Measurements from ENCODE around the gene MPZ.
"Not testable (repeated sequence)": the region's sequence is repeated elsewhere in the genome, so short reads cannot be mapped to it uniquely, and the experiment has no call there.

MPZ gene

GRCh38 chr1:161330346-161330745 is 20.6 kb upstream of the MPZ start:
- ATAC-seq: no peak
- no peak for TF ChIP-seq PATZ1 (CRISPR knock-in tag; IDR thresholded peaks at IDR 0.05; ENCODE audit: borderline replicate concordance)
- TF ChIP-seq ZFP3 (CRISPR knock-in tag; IDR thresholded peaks at IDR 0.05): no peak
- no peak for TF ChIP-seq CSRNP3 (CRISPR knock-in tag; IDR thresholded peaks at IDR 0.05)
- no peak for TF ChIP-seq ZC3H10 (CRISPR knock-in tag; IDR thresholded peaks at IDR 0.05)
- TF ChIP-seq BACH2 (CRISPR knock-in tag; IDR thresholded peaks at IDR 0.05; ENCODE audit: borderline replicate concordance): no peak
- no peak for TF ChIP-seq SNAI2 (CRISPR knock-in tag; IDR thresholded peaks at IDR 0.05)
- TF ChIP-seq ARNTL (CRISPR knock-in tag; IDR thresholded peaks at IDR 0.05; ENCODE audit: borderline replicate concordance, low read depth): no peak

GRCh38 chr1:161324020-161324419 is 14.3 kb upstream of the MPZ start:
- ATAC-seq: no peak
- no peak for TF ChIP-seq CSRNP3 (CRISPR knock-in tag; IDR thresholded peaks at IDR 0.05)
- TF ChIP-seq POU6F1 (CRISPR knock-in tag; IDR thresholded peaks at IDR 0.05; ENCODE audit: borderline replicate concordance, low read depth): no peak
- no peak for TF ChIP-seq PATZ1 (CRISPR knock-in tag; IDR thresholded peaks at IDR 0.05; ENCODE audit: borderline replicate concordance)
- TF ChIP-seq ZFP3 (CRISPR knock-in tag; IDR thresholded peaks at IDR 0.05): no peak
- TF ChIP-seq TSHZ2 (CRISPR knock-in tag; IDR thresholded peaks at IDR 0.05): no peak

- ATAC-seq: not testable (repeated sequence)
Observed at GRCh38 chr1:161315841-161316674, 6.3 kb upstream of the MPZ start.

GRCh38 chr1:161314201-161314981 is 4.6 kb upstream of the MPZ start, which contains the start of gene SDHC:
SDHC (plus strand) TSS chr1:161314381; CDS start chr1:161314406, 25 bp downstream.
- peak; percentile 98 for ATAC-seq
- TF ChIP-seq ZC3H10 (CRISPR knock-in tag; IDR thresholded peaks at IDR 0.05) (0 out of 2 replicates have a peak, but pooled peaks have one; percentile 33), PATZ1 (CRISPR knock-in tag; IDR thresholded peaks at IDR 0.05; ENCODE audit: borderline replicate concordance) (no peak), ISL1 (CRISPR knock-in tag; IDR thresholded peaks at IDR 0.05) (no peak), ZNF70 (CRISPR knock-in tag; IDR thresholded peaks at IDR 0.05) (no peak)

Measured in SK-N-SH treated with all-trans-retinoic acid at 6 μM for 48 hours (cell line).